Liver (tissue), 9 donors: ENCODE data around the gene KSR1. TPM values are rescaled to one million over a fixed set of nuclear protein-coding genes. Genes with fewer than 3 reads are reported as not detected.
"Not testable (repeated sequence)": the region's sequence is repeated elsewhere in the genome, so short reads cannot be mapped to it uniquely, and the experiment has no call there.

Experiments used
- DNase-seq: peaks from one replicate; pipeline ENCODE4 v3.0.0-alpha.2; 2017; ENCODE audit warnings: low spot score
- H3K27ac ChIP-seq, 2 donors: one replicate each; pipeline ENCODE4 v1.7.0; 2013; ENCODE audit warnings: inconsistent platforms in 2 of 2, low read length in 2 of 2, control low read depth in 1 of 2, low read depth in 1 of 2, mild to moderate bottlenecking in 1 of 2
- H3K27me3 ChIP-seq, 4 donors: one replicate each; pipeline versions ENCODE4 v1.6.1 to v1.7.0; 2013; ENCODE audit warnings: low read length in 3 of 4, inconsistent platforms in 1 of 4, mild to moderate bottlenecking in 1 of 4, moderate library complexity in 1 of 4; ENCODE audit not compliant: control insufficient read depth in 4 of 4, insufficient read depth in 4 of 4
- H3K36me3 ChIP-seq, 4 donors: one replicate each; pipeline versions ENCODE4 v1.6.1 to v1.7.0; 2013; ENCODE audit warnings: low read length in 3 of 4, mild to moderate bottlenecking in 3 of 4, low read depth in 1 of 4, moderate library complexity in 1 of 4; ENCODE audit not compliant: control insufficient read depth in 4 of 4, insufficient read depth in 3 of 4
- H3K4me1 ChIP-seq, 4 donors: one replicate each; pipeline versions ENCODE4 v1.6.1 to v1.7.0; 2013; ENCODE audit warnings: low read length in 3 of 4, mild to moderate bottlenecking in 3 of 4, moderate library complexity in 1 of 4; ENCODE audit not compliant: control insufficient read depth in 4 of 4, insufficient read depth in 4 of 4
- H3K4me3 ChIP-seq, 3 donors: one replicate each; pipeline versions ENCODE4 v1.6.1 to v1.7.0; 2013; ENCODE audit warnings: low read length in 3 of 3, control low read depth in 1 of 3, low read depth in 1 of 3, mild to moderate bottlenecking in 1 of 3
- H3K9ac ChIP-seq, 2 donors: one replicate each; pipeline ENCODE4 v1.7.0; 2013; ENCODE audit warnings: low read length in 2 of 2, mild to moderate bottlenecking in 2 of 2, moderate library complexity in 2 of 2, control low read depth in 1 of 2, low read depth in 1 of 2
- H3K9me3 ChIP-seq, 4 donors: one replicate each; pipeline versions ENCODE4 v1.6.1 to v1.7.0; 2013; ENCODE audit warnings: low read length in 3 of 4; ENCODE audit not compliant: control insufficient read depth in 4 of 4
- ATF3 ChIP-seq: IDR thresholded peaks from 2 replicates; pipeline ENCODE4 v1.6.1; 2016; ENCODE audit warnings: antibody characterized with exemption
- CTCF ChIP-seq: fragments of 150-350 bp; IDR thresholded peaks from 2 replicates; pipeline ENCODE4 v1.5.1; 2017; ENCODE audit warnings: improper control_type of control experiment, low read depth, low read length; ENCODE audit not compliant: missing input control
- EGR1 ChIP-seq, 2 donors: IDR thresholded peaks; 2 replicates each; pipeline ENCODE4 v1.6.1; 2016 to 2018; ENCODE audit warnings: antibody characterized with exemption in 2 of 2, low read depth in 2 of 2
- FOXA1 ChIP-seq: IDR thresholded peaks from 2 replicates; pipeline ENCODE4 v1.6.1; 2016; ENCODE audit warnings: antibody characterized with exemption
- FOXA2 ChIP-seq: IDR thresholded peaks from 2 replicates; pipeline ENCODE4 v1.6.1; 2016; ENCODE audit warnings: antibody characterized with exemption
- HNF4A ChIP-seq, 2 donors: conservative IDR thresholded peaks; 2 replicates each; pipeline ENCODE4 v1.6.1; 2016; ENCODE audit warnings: antibody characterized with exemption in 2 of 2, mild to moderate bottlenecking in 2 of 2
- HNF4G ChIP-seq: IDR thresholded peaks from 2 replicates; pipeline ENCODE4 v1.6.1; 2016; ENCODE audit warnings: antibody characterized with exemption
- JUND ChIP-seq, 2 donors: IDR thresholded peaks; 2 replicates each; pipeline ENCODE4 v1.6.1; 2016; ENCODE audit warnings: antibody characterized with exemption in 2 of 2
- MAX ChIP-seq: IDR thresholded peaks from 2 replicates; pipeline ENCODE4 v1.6.1; 2016; ENCODE audit warnings: antibody characterized with exemption
- NR2F2 ChIP-seq: IDR thresholded peaks from 2 replicates; pipeline ENCODE4 v1.6.1; 2016; ENCODE audit warnings: antibody characterized with exemption
- RAD21 ChIP-seq, 2 donors: IDR thresholded peaks; 2 replicates each; pipeline ENCODE4 v1.6.1; 2016; ENCODE audit warnings: antibody characterized with exemption in 2 of 2, mild to moderate bottlenecking in 2 of 2
- REST ChIP-seq: IDR thresholded peaks from 2 replicates; pipeline ENCODE4 v1.6.1; 2016; ENCODE audit warnings: antibody characterized with exemption, mild to moderate bottlenecking
- RXRA ChIP-seq, 2 donors: IDR thresholded peaks; 2 replicates each; pipeline ENCODE4 v1.6.1; 2017 to 2018; ENCODE audit warnings: antibody characterized with exemption in 2 of 2, mild to moderate bottlenecking in 1 of 2
- SP1 ChIP-seq: IDR thresholded peaks from 2 replicates; pipeline ENCODE4 v1.6.1; 2018; ENCODE audit warnings: antibody characterized with exemption, mild to moderate bottlenecking
- TAF1 ChIP-seq: conservative IDR thresholded peaks from 2 replicates; pipeline ENCODE4 v1.6.1; 2016; ENCODE audit warnings: antibody characterized with exemption, mild to moderate bottlenecking
- YY1 ChIP-seq: IDR thresholded peaks from 2 replicates; pipeline ENCODE4 v1.6.1; 2016; ENCODE audit warnings: antibody characterized with exemption, mild to moderate bottlenecking
- ZBTB33 ChIP-seq: IDR thresholded peaks from 2 replicates; pipeline ENCODE4 v1.6.1; 2016; ENCODE audit warnings: antibody characterized with exemption
- WGBS: extraction: QIAGEN DNeasy Blood & Tissue Kit; methylation state at CpG from one replicate; pipeline ENCODE4 v1.1.7; 2013; 5-methylcytosine and 5-hydroxymethylcytosine counted together
- polyA plus RNA-seq, 2 donors: library from polyadenylated mRNA; stranded (reverse) in 1 of 2; unstranded in 1 of 2; fragments of 200-250 nt in 1 of 2; fragments of >200 nt in 1 of 2; fragmentation: Nextera tagmentation in 1 of 2; extraction: Ambion mirVana in 1 of 2; gene quantifications; one replicate each; pipeline versions ENCODE4 v1.2.1 to v1.2.3, GENCODE V29; 2013 to 2015
- total RNA-seq, 2 donors: library from RNA; depleted of rRNA; stranded (reverse); fragments of >200 nt; gene quantifications; one replicate each; pipeline ENCODE4 v1.2.3, GENCODE V29; 2014
- donor health status: healthy.
- donor health status: healthy.
- donor health status: healthy.
- donor health status: healthy.
- donor health status: healthy.

Gene KSR1
- total and polyA plus RNA-seq, 4 donors = 1.2 to 9.0 (median 4.1) TPM

GRCh38 chr17:27631897-27632725 is 175.9 kb downstream of the KSR1 start:
- Histone ChIP-seq H3K9ac (no peak overlapping the region), H3K9me3 (no peaks in the 10 kb centered on the region), H3K36me3 (no peaks in the 10 kb centered on the region), H3K27me3 (no peaks in the 10 kb centered on the region), H3K27ac (peak overlapping the region in 1 of 2 donors; percentile 54), H3K4me3 (peak overlapping the region in 1 of 3 donors; percentile 41), H3K4me1 (peaks cover 0 to 7% (median 0%) of the 10 kb centered on the region in 4 donors)
- TF ChIP-seq HNF4G (no peak), SP1 (no peak), JUND (IDR thresholded peaks at IDR 0.05) (no peak), MAX (no peak)
- no peak for DNase-seq
- WGBS = 61% methylated on average over 11 of the region's 11 CpGs

GRCh38 chr17:27632766-27633165 is 176.5 kb downstream of the KSR1 start:
- not testable (repeated sequence) for H3K27me3 ChIP-seq, H3K36me3 ChIP-seq, H3K9me3 ChIP-seq, H3K4me1 ChIP-seq, H3K9ac ChIP-seq, DNase-seq, H3K4me3 ChIP-seq
- peak overlapping the region in 1 of 2 donors; percentile 54 for H3K27ac ChIP-seq
- 61% methylated on average over 9 of the region's 9 CpGs for WGBS
- TF ChIP-seq SP1 (peak; percentile 20), MAX (peak; percentile 71), NR2F2 (peak; percentile 53)

GRCh38 chr17:27633312-27634025 is 177.2 kb downstream of the KSR1 start:
- no peak for DNase-seq
- H3K9me3 ChIP-seq = no peaks in the 10 kb centered on the region
- no peaks in the 10 kb centered on the region for H3K27me3 ChIP-seq
- no peak overlapping the region for H3K9ac ChIP-seq
- peak overlapping the region; percentile 23 to 42 for H3K27ac ChIP-seq
- H3K4me1 ChIP-seq = peaks cover 0 to 7% (median 0%) of the 10 kb centered on the region in 4 donors
- no peaks in the 10 kb centered on the region for H3K36me3 ChIP-seq
- H3K4me3 ChIP-seq = no peak overlapping the region
- 52% methylated on average over 14 of the region's 14 CpGs for WGBS
- no peak for TF ChIP-seq CTCF
- no peak for TF ChIP-seq EGR1 (IDR thresholded peaks at IDR 0.05; ENCODE audit: low read depth in 2 of 2)
- TF ChIP-seq RXRA (IDR thresholded peaks at IDR 0.05) = no peak
- TF ChIP-seq RAD21 (IDR thresholded peaks at IDR 0.05) = no peak
- TF ChIP-seq FOXA2 = no peak
- TF ChIP-seq ATF3 = no peak
- no peak for TF ChIP-seq FOXA1
- no peak for TF ChIP-seq JUND (IDR thresholded peaks at IDR 0.05)
- no peak for TF ChIP-seq REST
- TF ChIP-seq TAF1 = no peak
- TF ChIP-seq ZBTB33 = no peak
- TF ChIP-seq NR2F2 = no peak
- TF ChIP-seq YY1 = no peak
- no peak for TF ChIP-seq SP1
- no peak for TF ChIP-seq HNF4A (conservative IDR thresholded peaks at IDR 0.05)
- TF ChIP-seq HNF4G = no peak
- TF ChIP-seq MAX = no peak
